ENCODE data around the gene ZNF142.

- TF ChIP-seq CTCF (conservative IDR thresholded peaks at IDR 0.05; ENCODE audit: low read depth, low read length) (0 out of 2 replicates have a peak, but pooled peaks have one; percentile 12), POLR2A (IDR thresholded peaks at IDR 0.05; ENCODE audit: low read depth, low read length) (no peak), CEBPB (IDR thresholded peaks at IDR 0.05; ENCODE audit: low read depth, low read length) (no peak), RCOR1 (IDR thresholded peaks at IDR 0.05; ENCODE audit: insufficient replicate concordance, low read length) (no peak), MAFK (IDR thresholded peaks at IDR 0.05; ENCODE audit: low read depth, low read length) (no peak)
Measured at GRCh38 chr2:218607436-218608115, 51.8 kb downstream of the ZNF142 start, which contains the start of gene PLCD4.
